ENCODE results near the gene TMEM132E.

DNA sequence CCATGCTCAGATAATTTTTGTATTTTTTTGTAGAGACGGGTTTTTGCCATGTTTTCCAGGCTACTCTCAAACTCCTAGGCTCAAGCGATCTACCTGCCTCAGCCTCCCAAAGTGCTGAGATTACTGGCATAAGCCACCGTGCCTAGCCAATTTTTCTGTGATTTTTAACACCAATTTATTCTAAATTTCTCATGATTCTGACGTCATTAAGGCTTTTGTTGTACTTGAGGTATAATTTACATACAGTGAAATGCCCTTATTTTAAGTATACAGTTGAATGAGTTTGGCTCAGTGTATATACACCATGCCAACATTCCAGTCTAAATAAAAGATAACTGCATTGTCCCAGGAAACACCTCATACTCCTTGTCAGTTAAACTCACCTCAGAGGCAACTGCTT is 77.4 kb downstream of the TMEM132E start:
- TF ChIP-seq, protein P1, sequence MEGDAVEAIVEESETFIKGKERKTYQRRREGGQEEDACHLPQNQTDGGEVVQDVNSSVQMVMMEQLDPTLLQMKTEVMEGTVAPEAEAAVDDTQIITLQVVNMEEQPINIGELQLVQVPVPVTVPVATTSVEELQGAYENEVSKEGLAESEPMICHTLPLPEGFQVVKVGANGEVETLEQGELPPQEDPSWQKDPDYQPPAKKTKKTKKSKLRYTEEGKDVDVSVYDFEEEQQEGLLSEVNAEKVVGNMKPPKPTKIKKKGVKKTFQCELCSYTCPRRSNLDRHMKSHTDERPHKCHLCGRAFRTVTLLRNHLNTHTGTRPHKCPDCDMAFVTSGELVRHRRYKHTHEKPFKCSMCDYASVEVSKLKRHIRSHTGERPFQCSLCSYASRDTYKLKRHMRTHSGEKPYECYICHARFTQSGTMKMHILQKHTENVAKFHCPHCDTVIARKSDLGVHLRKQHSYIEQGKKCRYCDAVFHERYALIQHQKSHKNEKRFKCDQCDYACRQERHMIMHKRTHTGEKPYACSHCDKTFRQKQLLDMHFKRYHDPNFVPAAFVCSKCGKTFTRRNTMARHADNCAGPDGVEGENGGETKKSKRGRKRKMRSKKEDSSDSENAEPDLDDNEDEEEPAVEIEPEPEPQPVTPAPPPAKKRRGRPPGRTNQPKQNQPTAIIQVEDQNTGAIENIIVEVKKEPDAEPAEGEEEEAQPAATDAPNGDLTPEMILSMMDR (IDR thresholded peaks at IDR 0.05; ENCODE audit: insufficient read depth, low read length) = no peak
- no peak for TF ChIP-seq POLR2AphosphoS5 (IDR thresholded peaks at IDR 0.05; ENCODE audit: low read depth)
- TF ChIP-seq, protein P2, sequence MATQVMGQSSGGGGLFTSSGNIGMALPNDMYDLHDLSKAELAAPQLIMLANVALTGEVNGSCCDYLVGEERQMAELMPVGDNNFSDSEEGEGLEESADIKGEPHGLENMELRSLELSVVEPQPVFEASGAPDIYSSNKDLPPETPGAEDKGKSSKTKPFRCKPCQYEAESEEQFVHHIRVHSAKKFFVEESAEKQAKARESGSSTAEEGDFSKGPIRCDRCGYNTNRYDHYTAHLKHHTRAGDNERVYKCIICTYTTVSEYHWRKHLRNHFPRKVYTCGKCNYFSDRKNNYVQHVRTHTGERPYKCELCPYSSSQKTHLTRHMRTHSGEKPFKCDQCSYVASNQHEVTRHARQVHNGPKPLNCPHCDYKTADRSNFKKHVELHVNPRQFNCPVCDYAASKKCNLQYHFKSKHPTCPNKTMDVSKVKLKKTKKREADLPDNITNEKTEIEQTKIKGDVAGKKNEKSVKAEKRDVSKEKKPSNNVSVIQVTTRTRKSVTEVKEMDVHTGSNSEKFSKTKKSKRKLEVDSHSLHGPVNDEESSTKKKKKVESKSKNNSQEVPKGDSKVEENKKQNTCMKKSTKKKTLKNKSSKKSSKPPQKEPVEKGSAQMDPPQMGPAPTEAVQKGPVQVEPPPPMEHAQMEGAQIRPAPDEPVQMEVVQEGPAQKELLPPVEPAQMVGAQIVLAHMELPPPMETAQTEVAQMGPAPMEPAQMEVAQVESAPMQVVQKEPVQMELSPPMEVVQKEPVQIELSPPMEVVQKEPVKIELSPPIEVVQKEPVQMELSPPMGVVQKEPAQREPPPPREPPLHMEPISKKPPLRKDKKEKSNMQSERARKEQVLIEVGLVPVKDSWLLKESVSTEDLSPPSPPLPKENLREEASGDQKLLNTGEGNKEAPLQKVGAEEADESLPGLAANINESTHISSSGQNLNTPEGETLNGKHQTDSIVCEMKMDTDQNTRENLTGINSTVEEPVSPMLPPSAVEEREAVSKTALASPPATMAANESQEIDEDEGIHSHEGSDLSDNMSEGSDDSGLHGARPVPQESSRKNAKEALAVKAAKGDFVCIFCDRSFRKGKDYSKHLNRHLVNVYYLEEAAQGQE (IDR thresholded peaks at IDR 0.05; ENCODE audit: insufficient replicate concordance, low read depth) = no peak

Data from HL-60 (cell line).